HepG2 (cell line): ENCODE results near the gene CNGA3. TPM values are rescaled to one million over a fixed set of nuclear protein-coding genes. Genes with fewer than 3 reads are reported as not detected.

Experiments
- ATAC-seq: fragments of 200-7000 bp; cut with Tn5 transposase; 3 replicates; pipeline ENCODE4 v1.9.1; 2020; ENCODE audit warnings: mild to moderate bottlenecking, moderate library complexity
- BruUV-seq: library from RNA; stranded (reverse); fragments of 400-500 nt; replicated peaks from 2 replicates; lab custom pipeline; 2021; lab: Mats Ljungman, UMichigan
- CTCF ChIA-PET: fragments of 300-600 bp; formaldehyde crosslinking; extraction: SDS; loops from one replicate; lab custom pipeline; 2021; ENCODE audit warnings: low total read pairs, inconsistent platforms, low intra/inter-chr PET ratio; lab: Yijun Ruan, JAX
- POLR2A ChIA-PET: fragments of 350-600 bp; sonication (Branson Sonifier 250); formaldehyde crosslinking; loops from one replicate; lab custom pipeline; 2020; ENCODE audit warnings: antibody characterized with exemption, inconsistent platforms; lab: Yijun Ruan, JAX
- DNase-seq: peaks from one replicate; pipeline ENCODE4 v3.0.0-alpha.2; 2015; ENCODE audit warnings: low spot score
- FAIRE-seq: peaks from 3 replicates; lab custom pipeline; 2011; peaks lifted over from hg19 to GRCh38; lab: Jason Lieb, UNC
- H2AFZ ChIP-seq: one replicate; pipeline ENCODE4 v1.6.1; 2011; ENCODE audit warnings: low read length, inconsistent platforms
- H3K27ac ChIP-seq: fragments of 300-600 bp; 3 replicates; pipeline ENCODE4 v1.8.0; 2011; ENCODE audit warnings: mixed run types, mild to moderate bottlenecking, mixed read lengths, low read length, inconsistent platforms; ENCODE audit not compliant: insufficient read depth; ENCODE audit errors: extremely low read length
- H3K27me3 ChIP-seq, 2 experiments: fragments of 200-600 bp in 1 of 2; 2 replicates in 1 of 2; 3 replicates in 1 of 2; pipeline versions ENCODE4 v1.6.0 to v1.8.0; 2011; ENCODE audit warnings: low read length in 2 of 2, mild to moderate bottlenecking in 2 of 2, moderate library complexity in 2 of 2, inconsistent platforms in 1 of 2; ENCODE audit not compliant: insufficient read depth in 2 of 2, control insufficient read depth in 1 of 2
- H3K36me3 ChIP-seq, 2 experiments: fragments of 200-600 bp in 1 of 2; replicated peaks in 1 of 2; 2 replicates in 1 of 2; 3 replicates in 1 of 2; pipeline versions ENCODE4 v1.5.1 to v1.8.0; 2011; ENCODE audit warnings: low read length in 2 of 2, inconsistent platforms in 1 of 2; ENCODE audit not compliant: insufficient read depth in 2 of 2, control insufficient read depth in 1 of 2
- H3K4me1 ChIP-seq: 2 replicates; pipeline ENCODE4 v1.5.1; 2012; ENCODE audit warnings: low read length, inconsistent platforms; ENCODE audit not compliant: insufficient read depth
- H3K4me2 ChIP-seq: 2 replicates; pipeline ENCODE4 v1.6.0; 2011; ENCODE audit warnings: low read depth, low read length, inconsistent platforms
- H3K4me3 ChIP-seq, 3 experiments: fragments of 200-600 bp in 1 of 3; sonication (generic), shearing (Covaris generic) in 1 of 3; replicated peaks in 1 of 3; 2 replicates each; pipeline ENCODE4 v1.5.1; 2011 to 2016; ENCODE audit warnings: low read length in 3 of 3, inconsistent platforms in 2 of 3, low read depth in 2 of 3, mild to moderate bottlenecking in 2 of 3, control low read depth in 1 of 3, mixed read lengths in 1 of 3; ENCODE audit not compliant: insufficient read depth in 1 of 3
- H3K79me2 ChIP-seq: one replicate; pipeline ENCODE4 v1.6.1; 2011; ENCODE audit warnings: low read length, inconsistent platforms; ENCODE audit not compliant: insufficient read depth
- H3K9ac ChIP-seq: 2 replicates; pipeline ENCODE4 v1.6.0; 2011; ENCODE audit warnings: mild to moderate bottlenecking, low read depth, low read length, inconsistent platforms; ENCODE audit not compliant: insufficient read depth
- H3K9me3 ChIP-seq: 2 replicates; pipeline ENCODE4 v1.5.1; 2012; ENCODE audit warnings: mild to moderate bottlenecking, low read length
- H4K20me1 ChIP-seq: 2 replicates; pipeline ENCODE4 v1.6.0; 2011; ENCODE audit warnings: inconsistent platforms, mild to moderate bottlenecking, low read length, moderate library complexity; ENCODE audit not compliant: insufficient read depth
- CEBPG ChIP-seq: IDR thresholded peaks from 2 replicates; pipeline ENCODE4 v1.6.1; 2016
- GATA4 ChIP-seq: sonication (generic); IDR thresholded peaks from 2 replicates; pipeline ENCODE4 v1.6.1; 2016; ENCODE audit warnings: antibody characterized with exemption, low read depth, borderline replicate concordance
- HNRNPUL1 ChIP-seq: fragments of 200-400 bp; formaldehyde crosslinking; IDR thresholded peaks from 2 replicates; pipeline ENCODE4 v1.6.1; 2017; ENCODE audit warnings: low read depth, mild to moderate bottlenecking, low read length, moderate library complexity
- HOXA9 ChIP-seq: sonication (generic); formaldehyde crosslinking; IDR thresholded peaks from 2 replicates; pipeline ENCODE4 v1.8.1; 2022; ENCODE audit warnings: missing genetic modification reagents, mild to moderate bottlenecking, moderate library complexity, borderline replicate concordance
- MBNL3 ChIP-seq: fragments of 250-450 bp; sonication (Bioruptor Pico); conservative IDR thresholded peaks from 2 replicates; pipeline ENCODE4 v1.8.0; 2022; ENCODE audit warnings: mild to moderate bottlenecking, inconsistent platforms
- MYNN ChIP-seq: sonication (generic); formaldehyde crosslinking; IDR thresholded peaks from 2 replicates; pipeline ENCODE4 v1.4.0; 2020; ENCODE audit warnings: mild to moderate bottlenecking, low read depth, missing genetic modification reagents
- NPAS2 ChIP-seq: sonication (generic); formaldehyde crosslinking; IDR thresholded peaks from 2 replicates; pipeline ENCODE4 v1.8.0; 2022; ENCODE audit warnings: mild to moderate bottlenecking, missing genetic modification reagents, borderline replicate concordance
- USF2 ChIP-seq, 2 experiments: sonication (generic) in 1 of 2; formaldehyde crosslinking in 1 of 2; IDR thresholded peaks; 2 replicates each; pipeline versions ENCODE4 v1.5.1 to v1.6.1; 2011 to 2020; ENCODE audit warnings: borderline replicate concordance in 1 of 2, low read depth in 1 of 2, low read length in 1 of 2, mild to moderate bottlenecking in 1 of 2, missing genetic modification reagents in 1 of 2, moderate library complexity in 1 of 2
- ZNF235 ChIP-seq: sonication (generic); formaldehyde crosslinking; IDR thresholded peaks from 2 replicates; pipeline ENCODE4 v1.8.1; 2023; ENCODE audit warnings: mild to moderate bottlenecking, missing genetic modification reagents, borderline replicate concordance
- ZNF282 ChIP-seq: fragments of 450-650 bp; IDR thresholded peaks from 2 replicates; pipeline ENCODE4 v1.6.1; 2018; ENCODE audit not compliant: partially characterized antibody
- ZNF556 ChIP-seq: sonication (generic); formaldehyde crosslinking; IDR thresholded peaks from 2 replicates; pipeline ENCODE4 v1.4.0; 2020; ENCODE audit warnings: mild to moderate bottlenecking, missing genetic modification reagents, borderline replicate concordance
- ZNF749 ChIP-seq: sonication (generic); formaldehyde crosslinking; IDR thresholded peaks from 2 replicates; pipeline ENCODE4 v1.8.0; 2022; ENCODE audit warnings: mild to moderate bottlenecking, missing genetic modification reagents, moderate library complexity, borderline replicate concordance
- WGBS: methylation state at CpG from one replicate; pipeline ENCODE4 v1.1.6; 2017; ENCODE audit warnings: low lambda C conversion rate; 5-methylcytosine and 5-hydroxymethylcytosine counted together
- in situ Hi-C: cut with HindIII; loops from 2 replicates; pipeline ENCODE4 v1.10.0; 2017; ENCODE audit warnings: low pct_unique_long_range_greater_than_20kb; ENCODE audit not compliant: extremely low pct_ligation_motif_present
- intact Hi-C: fragments of 100-400 bp; cut with micrococcal nuclease; formaldehyde crosslinking; loops from one replicate; pipeline ENCODE4 v1.10.0; 2022; ENCODE audit not compliant: unreplicated experiment
- polyA plus RNA-seq, 8 experiments: library from polyadenylated mRNA; depleted of rRNA in 3 of 8; stranded (reverse) in 7 of 8; unstranded in 1 of 8; fragments of >200 nt; fragmentation: Illumina TruSeq in 4 of 8; extraction: Trizol in 4 of 8; gene quantifications; 2 replicates each; pipeline versions ENCODE4 v1.2.1 to v1.2.3, GENCODE V29; 2011 to 2016; ENCODE audit warnings: low read depth in 4 of 8, missing spikeins in 1 of 8, mixed read lengths in 1 of 8; ENCODE audit not compliant: insufficient read depth in 1 of 8
- total RNA-seq, 5 experiments: library from RNA; depleted of rRNA; stranded (reverse); fragments of >200 nt; fragmentation: Illumina TruSeq; extraction: Trizol; gene quantifications; 2 replicates each; pipeline ENCODE4 v1.2.3, GENCODE V29; 2016; ENCODE audit warnings: low read depth in 1 of 5
- TF ChIP-seq, protein P1 (sequence below): sonication (generic); formaldehyde crosslinking; IDR thresholded peaks from 2 replicates; pipeline ENCODE4 v1.4.0; 2020; ENCODE audit warnings: low read depth, mild to moderate bottlenecking, missing genetic modification reagents

The CNGA3 gene
- total and polyA plus RNA-seq, 2 of the 13 experiments (the other 11 are each of a cell fraction or from before 2014, with no cell fraction given): not detected

DNA sequence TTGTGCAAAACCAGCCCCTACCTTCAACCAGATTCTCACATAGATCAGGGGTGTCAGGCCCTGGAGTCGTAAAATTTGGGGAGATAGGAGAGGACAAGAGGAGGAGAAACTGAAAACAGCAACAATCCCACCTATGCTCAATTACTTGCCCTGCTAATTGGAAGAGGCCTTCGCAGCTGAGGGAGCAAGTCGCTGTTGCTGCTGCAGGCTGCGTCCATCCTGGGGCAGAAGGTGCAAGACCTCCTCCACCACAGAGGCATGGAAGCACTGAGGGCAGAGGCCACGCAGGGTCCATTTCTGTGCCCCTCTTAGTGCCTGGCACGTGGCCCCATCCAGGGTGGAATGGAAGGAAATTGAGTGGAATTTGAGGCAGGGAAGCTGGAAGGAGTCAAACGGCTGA is 36.5 kb downstream of the CNGA3 start:
- Histone ChIP-seq H3K4me1 (no peaks in the 10 kb centered on the region), H4K20me1 (peaks cover 11% of the 10 kb centered on the region; the same call in 1 of the 2 replicates), H3K79me2 (no peaks in the 10 kb centered on the region), H3K9ac (no peak overlapping the region), H2AFZ (no peak overlapping the region), H3K27me3 (peaks cover 6 to 75% of the 10 kb centered on the region in 2 experiments; a peak in 4 of 5 replicates), H3K4me2 (no peak overlapping the region), H3K27ac (no peak overlapping the region), H3K4me3 (no peak overlapping the region), H3K9me3 (no peaks in the 10 kb centered on the region), H3K36me3 (no peaks in the 10 kb centered on the region)
- FAIRE-seq (no peak), ATAC-seq (no peak), DNase-seq (no peak)
- intact Hi-C loops: no loop called here
- BruUV-seq: no TSS peak
- no peak for TF ChIP-seq ZNF282
- no peak for TF ChIP-seq ZNF556 (CRISPR knock-in tag)
- no peak for TF ChIP-seq GATA4
- no peak for TF ChIP-seq ZNF235 (CRISPR knock-in tag)
- TF ChIP-seq ZNF749: no peak
- no peak for TF ChIP-seq MBNL3 (CRISPR knock-in tag)
- TF ChIP-seq HOXA9: no peak
- TF ChIP-seq NPAS2 (CRISPR knock-in tag): no peak
- TF ChIP-seq MYNN (CRISPR knock-in tag): no peak
- TF ChIP-seq CEBPG: no peak
- no peak for TF ChIP-seq HNRNPUL1
- no peak for TF ChIP-seq USF2 (IDR thresholded peaks at IDR 0.05; ENCODE audit: low read depth, low read length)
- TF ChIP-seq USF2 (CRISPR knock-in tag; IDR thresholded peaks at IDR 0.05; ENCODE audit: borderline replicate concordance): no peak
- TF ChIP-seq, protein P1, sequence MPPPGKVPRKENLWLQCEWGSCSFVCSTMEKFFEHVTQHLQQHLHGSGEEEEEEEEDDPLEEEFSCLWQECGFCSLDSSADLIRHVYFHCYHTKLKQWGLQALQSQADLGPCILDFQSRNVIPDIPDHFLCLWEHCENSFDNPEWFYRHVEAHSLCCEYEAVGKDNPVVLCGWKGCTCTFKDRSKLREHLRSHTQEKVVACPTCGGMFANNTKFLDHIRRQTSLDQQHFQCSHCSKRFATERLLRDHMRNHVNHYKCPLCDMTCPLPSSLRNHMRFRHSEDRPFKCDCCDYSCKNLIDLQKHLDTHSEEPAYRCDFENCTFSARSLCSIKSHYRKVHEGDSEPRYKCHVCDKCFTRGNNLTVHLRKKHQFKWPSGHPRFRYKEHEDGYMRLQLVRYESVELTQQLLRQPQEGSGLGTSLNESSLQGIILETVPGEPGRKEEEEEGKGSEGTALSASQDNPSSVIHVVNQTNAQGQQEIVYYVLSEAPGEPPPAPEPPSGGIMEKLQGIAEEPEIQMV: no peak
- ChIA-PET CTCF (no interaction called here), POLR2A (no interaction called here)
- WGBS: 26% methylated on average over 7 of the region's 7 CpGs
- in situ Hi-C loops: loop anchor here (5.0 to 10.0 kb wide), 2 partner anchors 575 to 678 kb away; no protein-coding TSS in a partner anchor
